ENCODE data around the gene CLOCK.

DNA sequence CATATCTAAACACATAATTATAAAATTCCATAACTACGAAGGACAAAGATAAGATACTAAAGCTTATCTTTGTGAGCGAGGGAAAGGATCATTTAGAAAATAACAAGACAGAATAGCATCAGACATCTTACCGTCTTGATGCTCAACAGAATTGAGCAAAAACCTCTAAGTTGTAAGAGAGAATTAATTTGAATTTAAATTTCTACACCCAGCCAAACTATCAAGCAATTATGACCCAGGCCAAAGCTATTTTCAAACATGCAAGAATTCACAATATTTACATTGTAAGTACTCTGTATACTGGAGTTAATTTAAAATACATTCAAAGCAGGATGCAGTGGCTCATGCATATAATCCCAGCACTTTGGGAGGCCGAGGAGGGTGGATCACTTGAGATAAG is 16.5 kb downstream of the CLOCK start:
- TF ChIP-seq SMC3 (conservative IDR thresholded peaks at IDR 0.05; ENCODE audit: insufficient read depth, low read depth, low read length): no peak
- TF ChIP-seq, protein P1, sequence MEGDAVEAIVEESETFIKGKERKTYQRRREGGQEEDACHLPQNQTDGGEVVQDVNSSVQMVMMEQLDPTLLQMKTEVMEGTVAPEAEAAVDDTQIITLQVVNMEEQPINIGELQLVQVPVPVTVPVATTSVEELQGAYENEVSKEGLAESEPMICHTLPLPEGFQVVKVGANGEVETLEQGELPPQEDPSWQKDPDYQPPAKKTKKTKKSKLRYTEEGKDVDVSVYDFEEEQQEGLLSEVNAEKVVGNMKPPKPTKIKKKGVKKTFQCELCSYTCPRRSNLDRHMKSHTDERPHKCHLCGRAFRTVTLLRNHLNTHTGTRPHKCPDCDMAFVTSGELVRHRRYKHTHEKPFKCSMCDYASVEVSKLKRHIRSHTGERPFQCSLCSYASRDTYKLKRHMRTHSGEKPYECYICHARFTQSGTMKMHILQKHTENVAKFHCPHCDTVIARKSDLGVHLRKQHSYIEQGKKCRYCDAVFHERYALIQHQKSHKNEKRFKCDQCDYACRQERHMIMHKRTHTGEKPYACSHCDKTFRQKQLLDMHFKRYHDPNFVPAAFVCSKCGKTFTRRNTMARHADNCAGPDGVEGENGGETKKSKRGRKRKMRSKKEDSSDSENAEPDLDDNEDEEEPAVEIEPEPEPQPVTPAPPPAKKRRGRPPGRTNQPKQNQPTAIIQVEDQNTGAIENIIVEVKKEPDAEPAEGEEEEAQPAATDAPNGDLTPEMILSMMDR (IDR thresholded peaks at IDR 0.05 in 2 of 3, conservative IDR thresholded peaks at IDR 0.05 in 1 of 3; ENCODE audit: insufficient read depth in 2 of 3, low read depth in 1 of 3, low read length in 3 of 3): no peak
- TF ChIP-seq MYBL2 (IDR thresholded peaks at IDR 0.05; ENCODE audit: low read depth): no peak
- no peak for TF ChIP-seq MYBL2 (CRISPR knock-in tag; IDR thresholded peaks at IDR 0.05; ENCODE audit: borderline replicate concordance)
- TF ChIP-seq NFIC (IDR thresholded peaks at IDR 0.05): no peak
- no peak for TF ChIP-seq MYNN (IDR thresholded peaks at IDR 0.05)
- no peak for TF ChIP-seq MYNN (CRISPR knock-in tag; IDR thresholded peaks at IDR 0.05)
- TF ChIP-seq, protein P2, sequence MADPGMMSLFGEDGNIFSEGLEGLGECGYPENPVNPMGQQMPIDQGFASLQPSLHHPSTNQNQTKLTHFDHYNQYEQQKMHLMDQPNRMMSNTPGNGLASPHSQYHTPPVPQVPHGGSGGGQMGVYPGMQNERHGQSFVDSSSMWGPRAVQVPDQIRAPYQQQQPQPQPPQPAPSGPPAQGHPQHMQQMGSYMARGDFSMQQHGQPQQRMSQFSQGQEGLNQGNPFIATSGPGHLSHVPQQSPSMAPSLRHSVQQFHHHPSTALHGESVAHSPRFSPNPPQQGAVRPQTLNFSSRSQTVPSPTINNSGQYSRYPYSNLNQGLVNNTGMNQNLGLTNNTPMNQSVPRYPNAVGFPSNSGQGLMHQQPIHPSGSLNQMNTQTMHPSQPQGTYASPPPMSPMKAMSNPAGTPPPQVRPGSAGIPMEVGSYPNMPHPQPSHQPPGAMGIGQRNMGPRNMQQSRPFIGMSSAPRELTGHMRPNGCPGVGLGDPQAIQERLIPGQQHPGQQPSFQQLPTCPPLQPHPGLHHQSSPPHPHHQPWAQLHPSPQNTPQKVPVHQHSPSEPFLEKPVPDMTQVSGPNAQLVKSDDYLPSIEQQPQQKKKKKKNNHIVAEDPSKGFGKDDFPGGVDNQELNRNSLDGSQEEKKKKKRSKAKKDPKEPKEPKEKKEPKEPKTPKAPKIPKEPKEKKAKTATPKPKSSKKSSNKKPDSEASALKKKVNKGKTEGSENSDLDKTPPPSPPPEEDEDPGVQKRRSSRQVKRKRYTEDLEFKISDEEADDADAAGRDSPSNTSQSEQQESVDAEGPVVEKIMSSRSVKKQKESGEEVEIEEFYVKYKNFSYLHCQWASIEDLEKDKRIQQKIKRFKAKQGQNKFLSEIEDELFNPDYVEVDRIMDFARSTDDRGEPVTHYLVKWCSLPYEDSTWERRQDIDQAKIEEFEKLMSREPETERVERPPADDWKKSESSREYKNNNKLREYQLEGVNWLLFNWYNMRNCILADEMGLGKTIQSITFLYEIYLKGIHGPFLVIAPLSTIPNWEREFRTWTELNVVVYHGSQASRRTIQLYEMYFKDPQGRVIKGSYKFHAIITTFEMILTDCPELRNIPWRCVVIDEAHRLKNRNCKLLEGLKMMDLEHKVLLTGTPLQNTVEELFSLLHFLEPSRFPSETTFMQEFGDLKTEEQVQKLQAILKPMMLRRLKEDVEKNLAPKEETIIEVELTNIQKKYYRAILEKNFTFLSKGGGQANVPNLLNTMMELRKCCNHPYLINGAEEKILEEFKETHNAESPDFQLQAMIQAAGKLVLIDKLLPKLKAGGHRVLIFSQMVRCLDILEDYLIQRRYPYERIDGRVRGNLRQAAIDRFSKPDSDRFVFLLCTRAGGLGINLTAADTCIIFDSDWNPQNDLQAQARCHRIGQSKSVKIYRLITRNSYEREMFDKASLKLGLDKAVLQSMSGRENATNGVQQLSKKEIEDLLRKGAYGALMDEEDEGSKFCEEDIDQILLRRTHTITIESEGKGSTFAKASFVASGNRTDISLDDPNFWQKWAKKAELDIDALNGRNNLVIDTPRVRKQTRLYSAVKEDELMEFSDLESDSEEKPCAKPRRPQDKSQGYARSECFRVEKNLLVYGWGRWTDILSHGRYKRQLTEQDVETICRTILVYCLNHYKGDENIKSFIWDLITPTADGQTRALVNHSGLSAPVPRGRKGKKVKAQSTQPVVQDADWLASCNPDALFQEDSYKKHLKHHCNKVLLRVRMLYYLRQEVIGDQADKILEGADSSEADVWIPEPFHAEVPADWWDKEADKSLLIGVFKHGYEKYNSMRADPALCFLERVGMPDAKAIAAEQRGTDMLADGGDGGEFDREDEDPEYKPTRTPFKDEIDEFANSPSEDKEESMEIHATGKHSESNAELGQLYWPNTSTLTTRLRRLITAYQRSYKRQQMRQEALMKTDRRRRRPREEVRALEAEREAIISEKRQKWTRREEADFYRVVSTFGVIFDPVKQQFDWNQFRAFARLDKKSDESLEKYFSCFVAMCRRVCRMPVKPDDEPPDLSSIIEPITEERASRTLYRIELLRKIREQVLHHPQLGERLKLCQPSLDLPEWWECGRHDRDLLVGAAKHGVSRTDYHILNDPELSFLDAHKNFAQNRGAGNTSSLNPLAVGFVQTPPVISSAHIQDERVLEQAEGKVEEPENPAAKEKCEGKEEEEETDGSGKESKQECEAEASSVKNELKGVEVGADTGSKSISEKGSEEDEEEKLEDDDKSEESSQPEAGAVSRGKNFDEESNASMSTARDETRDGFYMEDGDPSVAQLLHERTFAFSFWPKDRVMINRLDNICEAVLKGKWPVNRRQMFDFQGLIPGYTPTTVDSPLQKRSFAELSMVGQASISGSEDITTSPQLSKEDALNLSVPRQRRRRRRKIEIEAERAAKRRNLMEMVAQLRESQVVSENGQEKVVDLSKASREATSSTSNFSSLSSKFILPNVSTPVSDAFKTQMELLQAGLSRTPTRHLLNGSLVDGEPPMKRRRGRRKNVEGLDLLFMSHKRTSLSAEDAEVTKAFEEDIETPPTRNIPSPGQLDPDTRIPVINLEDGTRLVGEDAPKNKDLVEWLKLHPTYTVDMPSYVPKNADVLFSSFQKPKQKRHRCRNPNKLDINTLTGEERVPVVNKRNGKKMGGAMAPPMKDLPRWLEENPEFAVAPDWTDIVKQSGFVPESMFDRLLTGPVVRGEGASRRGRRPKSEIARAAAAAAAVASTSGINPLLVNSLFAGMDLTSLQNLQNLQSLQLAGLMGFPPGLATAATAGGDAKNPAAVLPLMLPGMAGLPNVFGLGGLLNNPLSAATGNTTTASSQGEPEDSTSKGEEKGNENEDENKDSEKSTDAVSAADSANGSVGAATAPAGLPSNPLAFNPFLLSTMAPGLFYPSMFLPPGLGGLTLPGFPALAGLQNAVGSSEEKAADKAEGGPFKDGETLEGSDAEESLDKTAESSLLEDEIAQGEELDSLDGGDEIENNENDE (IDR thresholded peaks at IDR 0.05; ENCODE audit: low read depth, low read length): no peak
- TF ChIP-seq, protein P3, sequence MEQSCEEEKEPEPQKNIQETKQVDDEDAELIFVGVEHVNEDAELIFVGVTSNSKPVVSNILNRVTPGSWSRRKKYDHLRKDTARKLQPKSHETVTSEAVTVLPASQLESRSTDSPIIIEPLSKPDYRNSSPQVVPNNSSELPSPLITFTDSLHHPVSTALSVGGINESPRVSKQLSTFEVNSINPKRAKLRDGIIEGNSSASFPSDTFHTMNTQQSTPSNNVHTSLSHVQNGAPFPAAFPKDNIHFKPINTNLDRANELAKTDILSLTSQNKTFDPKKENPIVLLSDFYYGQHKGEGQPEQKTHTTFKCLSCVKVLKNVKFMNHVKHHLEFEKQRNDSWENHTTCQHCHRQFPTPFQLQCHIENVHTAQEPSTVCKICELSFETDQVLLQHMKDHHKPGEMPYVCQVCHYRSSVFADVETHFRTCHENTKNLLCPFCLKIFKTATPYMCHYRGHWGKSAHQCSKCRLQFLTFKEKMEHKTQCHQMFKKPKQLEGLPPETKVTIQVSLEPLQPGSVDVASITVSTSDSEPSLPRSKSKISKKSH (CRISPR knock-in tag; IDR thresholded peaks at IDR 0.05): no peak
- TF ChIP-seq, protein P4, sequence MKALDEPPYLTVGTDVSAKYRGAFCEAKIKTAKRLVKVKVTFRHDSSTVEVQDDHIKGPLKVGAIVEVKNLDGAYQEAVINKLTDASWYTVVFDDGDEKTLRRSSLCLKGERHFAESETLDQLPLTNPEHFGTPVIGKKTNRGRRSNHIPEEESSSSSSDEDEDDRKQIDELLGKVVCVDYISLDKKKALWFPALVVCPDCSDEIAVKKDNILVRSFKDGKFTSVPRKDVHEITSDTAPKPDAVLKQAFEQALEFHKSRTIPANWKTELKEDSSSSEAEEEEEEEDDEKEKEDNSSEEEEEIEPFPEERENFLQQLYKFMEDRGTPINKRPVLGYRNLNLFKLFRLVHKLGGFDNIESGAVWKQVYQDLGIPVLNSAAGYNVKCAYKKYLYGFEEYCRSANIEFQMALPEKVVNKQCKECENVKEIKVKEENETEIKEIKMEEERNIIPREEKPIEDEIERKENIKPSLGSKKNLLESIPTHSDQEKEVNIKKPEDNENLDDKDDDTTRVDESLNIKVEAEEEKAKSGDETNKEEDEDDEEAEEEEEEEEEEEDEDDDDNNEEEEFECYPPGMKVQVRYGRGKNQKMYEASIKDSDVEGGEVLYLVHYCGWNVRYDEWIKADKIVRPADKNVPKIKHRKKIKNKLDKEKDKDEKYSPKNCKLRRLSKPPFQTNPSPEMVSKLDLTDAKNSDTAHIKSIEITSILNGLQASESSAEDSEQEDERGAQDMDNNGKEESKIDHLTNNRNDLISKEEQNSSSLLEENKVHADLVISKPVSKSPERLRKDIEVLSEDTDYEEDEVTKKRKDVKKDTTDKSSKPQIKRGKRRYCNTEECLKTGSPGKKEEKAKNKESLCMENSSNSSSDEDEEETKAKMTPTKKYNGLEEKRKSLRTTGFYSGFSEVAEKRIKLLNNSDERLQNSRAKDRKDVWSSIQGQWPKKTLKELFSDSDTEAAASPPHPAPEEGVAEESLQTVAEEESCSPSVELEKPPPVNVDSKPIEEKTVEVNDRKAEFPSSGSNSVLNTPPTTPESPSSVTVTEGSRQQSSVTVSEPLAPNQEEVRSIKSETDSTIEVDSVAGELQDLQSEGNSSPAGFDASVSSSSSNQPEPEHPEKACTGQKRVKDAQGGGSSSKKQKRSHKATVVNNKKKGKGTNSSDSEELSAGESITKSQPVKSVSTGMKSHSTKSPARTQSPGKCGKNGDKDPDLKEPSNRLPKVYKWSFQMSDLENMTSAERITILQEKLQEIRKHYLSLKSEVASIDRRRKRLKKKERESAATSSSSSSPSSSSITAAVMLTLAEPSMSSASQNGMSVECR (CRISPR knock-in tag; IDR thresholded peaks at IDR 0.05): no peak
- no peak for TF ChIP-seq RAD21 (CRISPR knock-in tag; conservative IDR thresholded peaks at IDR 0.05 in 1 of 2, IDR thresholded peaks at IDR 0.05 in 1 of 2)
- no peak for TF ChIP-seq ZNF3 (CRISPR knock-in tag; IDR thresholded peaks at IDR 0.05)
- TF ChIP-seq NFXL1 (CRISPR knock-in tag; IDR thresholded peaks at IDR 0.05): no peak

Measured in K562 (cell line).